A549 (cell line): Measurements from ENCODE around the gene CENPK.

Source experiments
- BHLHE40 ChIP-seq: IDR thresholded peaks from 2 replicates; pipeline ENCODE4 v1.6.1; 2012; ENCODE audit warnings: low read depth, low read length, inconsistent platforms
- EP300 ChIP-seq, 2 experiments: fragments of >200 bp; sonication (Bioruptor Twin); formaldehyde crosslinking; IDR thresholded peaks; 2 replicates in 1 of 2; 3 replicates in 1 of 2; pipeline ENCODE4 v1.6.1; 2016 to 2017
- FOSL2 ChIP-seq, 2 experiments: fragments of 450-650 bp in 1 of 2; fragments of >200 bp in 1 of 2; sonication (Bioruptor Twin) in 1 of 2; formaldehyde crosslinking; IDR thresholded peaks; 2 replicates each; pipeline versions ENCODE4 v1.5.0 to v1.6.1; 2016 to 2020; ENCODE audit warnings: mild to moderate bottlenecking in 1 of 2, moderate library complexity in 1 of 2
- POLR2A ChIP-seq: IDR thresholded peaks from 2 replicates; pipeline ENCODE4 v1.6.1; 2012; ENCODE audit warnings: mild to moderate bottlenecking, low read length
- RAD21 ChIP-seq, 2 experiments: fragments of >200 bp in 1 of 2; sonication (Bioruptor Twin) in 1 of 2; formaldehyde crosslinking in 1 of 2; IDR thresholded peaks in 1 of 2; conservative IDR thresholded peaks in 1 of 2; 2 replicates in 1 of 2; 3 replicates in 1 of 2; pipeline ENCODE4 v1.6.1; 2012 to 2018; ENCODE audit warnings: inconsistent platforms in 1 of 2
- SMC3 ChIP-seq: fragments of >200 bp; sonication (Bioruptor Twin); formaldehyde crosslinking; IDR thresholded peaks from 3 replicates; pipeline ENCODE4 v1.6.1; 2018; ENCODE audit warnings: inconsistent platforms
- ZFP36 ChIP-seq: fragments of 450-650 bp; IDR thresholded peaks from 2 replicates; pipeline ENCODE4 v1.6.1; 2014; ENCODE audit warnings: borderline replicate concordance; ENCODE audit not compliant: partially characterized antibody
- TF ChIP-seq, protein P1 (sequence below): fragments of 450-650 bp; IDR thresholded peaks from 2 replicates; pipeline ENCODE4 v1.6.1; 2014; ENCODE audit warnings: antibody characterized with exemption
- TF ChIP-seq, protein P2 (sequence below): fragments of >200 bp; sonication (Bioruptor Twin); formaldehyde crosslinking; IDR thresholded peaks from 3 replicates; pipeline ENCODE4 v1.5.1; 2016
- TF ChIP-seq, protein P3 (sequence below): fragments of 200-600 bp; sonication (generic); IDR thresholded peaks from 2 replicates; pipeline ENCODE4 v1.6.1; 2016; ENCODE audit warnings: antibody characterized with exemption, mild to moderate bottlenecking, moderate library complexity
- TF ChIP-seq, protein P4 (sequence below): fragments of 150-350 bp; IDR thresholded peaks from 2 replicates; pipeline ENCODE4 v1.6.1; 2014; ENCODE audit warnings: low read depth, mild to moderate bottlenecking, low read length

DNA sequence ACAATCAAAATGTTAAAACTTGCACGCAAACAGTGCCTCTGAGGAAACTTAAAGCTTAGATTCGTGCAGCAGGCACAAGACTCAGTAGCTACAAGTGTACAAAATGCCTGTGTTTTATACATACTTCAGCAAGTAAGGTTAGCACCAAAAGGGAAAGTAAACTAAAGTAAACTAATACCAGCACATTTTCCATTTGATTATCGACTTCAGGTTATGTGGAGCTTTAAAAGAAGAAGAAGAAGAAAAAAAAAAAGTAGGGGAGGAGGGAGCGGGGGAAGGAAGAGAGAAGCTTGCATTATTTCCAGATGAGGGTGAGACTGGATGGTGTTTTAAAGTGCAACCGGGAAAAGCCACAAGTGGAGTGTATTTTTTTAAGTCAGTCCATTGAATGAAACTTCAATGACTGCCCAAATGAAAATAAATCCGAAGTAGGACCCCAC lies 80.7 kb downstream of the CENPK start:
- TF ChIP-seq, protein P1, sequence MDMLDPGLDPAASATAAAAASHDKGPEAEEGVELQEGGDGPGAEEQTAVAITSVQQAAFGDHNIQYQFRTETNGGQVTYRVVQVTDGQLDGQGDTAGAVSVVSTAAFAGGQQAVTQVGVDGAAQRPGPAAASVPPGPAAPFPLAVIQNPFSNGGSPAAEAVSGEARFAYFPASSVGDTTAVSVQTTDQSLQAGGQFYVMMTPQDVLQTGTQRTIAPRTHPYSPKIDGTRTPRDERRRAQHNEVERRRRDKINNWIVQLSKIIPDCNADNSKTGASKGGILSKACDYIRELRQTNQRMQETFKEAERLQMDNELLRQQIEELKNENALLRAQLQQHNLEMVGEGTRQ = no peak
- TF ChIP-seq, protein P2, sequence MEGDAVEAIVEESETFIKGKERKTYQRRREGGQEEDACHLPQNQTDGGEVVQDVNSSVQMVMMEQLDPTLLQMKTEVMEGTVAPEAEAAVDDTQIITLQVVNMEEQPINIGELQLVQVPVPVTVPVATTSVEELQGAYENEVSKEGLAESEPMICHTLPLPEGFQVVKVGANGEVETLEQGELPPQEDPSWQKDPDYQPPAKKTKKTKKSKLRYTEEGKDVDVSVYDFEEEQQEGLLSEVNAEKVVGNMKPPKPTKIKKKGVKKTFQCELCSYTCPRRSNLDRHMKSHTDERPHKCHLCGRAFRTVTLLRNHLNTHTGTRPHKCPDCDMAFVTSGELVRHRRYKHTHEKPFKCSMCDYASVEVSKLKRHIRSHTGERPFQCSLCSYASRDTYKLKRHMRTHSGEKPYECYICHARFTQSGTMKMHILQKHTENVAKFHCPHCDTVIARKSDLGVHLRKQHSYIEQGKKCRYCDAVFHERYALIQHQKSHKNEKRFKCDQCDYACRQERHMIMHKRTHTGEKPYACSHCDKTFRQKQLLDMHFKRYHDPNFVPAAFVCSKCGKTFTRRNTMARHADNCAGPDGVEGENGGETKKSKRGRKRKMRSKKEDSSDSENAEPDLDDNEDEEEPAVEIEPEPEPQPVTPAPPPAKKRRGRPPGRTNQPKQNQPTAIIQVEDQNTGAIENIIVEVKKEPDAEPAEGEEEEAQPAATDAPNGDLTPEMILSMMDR = no peak
- TF ChIP-seq, protein P3, sequence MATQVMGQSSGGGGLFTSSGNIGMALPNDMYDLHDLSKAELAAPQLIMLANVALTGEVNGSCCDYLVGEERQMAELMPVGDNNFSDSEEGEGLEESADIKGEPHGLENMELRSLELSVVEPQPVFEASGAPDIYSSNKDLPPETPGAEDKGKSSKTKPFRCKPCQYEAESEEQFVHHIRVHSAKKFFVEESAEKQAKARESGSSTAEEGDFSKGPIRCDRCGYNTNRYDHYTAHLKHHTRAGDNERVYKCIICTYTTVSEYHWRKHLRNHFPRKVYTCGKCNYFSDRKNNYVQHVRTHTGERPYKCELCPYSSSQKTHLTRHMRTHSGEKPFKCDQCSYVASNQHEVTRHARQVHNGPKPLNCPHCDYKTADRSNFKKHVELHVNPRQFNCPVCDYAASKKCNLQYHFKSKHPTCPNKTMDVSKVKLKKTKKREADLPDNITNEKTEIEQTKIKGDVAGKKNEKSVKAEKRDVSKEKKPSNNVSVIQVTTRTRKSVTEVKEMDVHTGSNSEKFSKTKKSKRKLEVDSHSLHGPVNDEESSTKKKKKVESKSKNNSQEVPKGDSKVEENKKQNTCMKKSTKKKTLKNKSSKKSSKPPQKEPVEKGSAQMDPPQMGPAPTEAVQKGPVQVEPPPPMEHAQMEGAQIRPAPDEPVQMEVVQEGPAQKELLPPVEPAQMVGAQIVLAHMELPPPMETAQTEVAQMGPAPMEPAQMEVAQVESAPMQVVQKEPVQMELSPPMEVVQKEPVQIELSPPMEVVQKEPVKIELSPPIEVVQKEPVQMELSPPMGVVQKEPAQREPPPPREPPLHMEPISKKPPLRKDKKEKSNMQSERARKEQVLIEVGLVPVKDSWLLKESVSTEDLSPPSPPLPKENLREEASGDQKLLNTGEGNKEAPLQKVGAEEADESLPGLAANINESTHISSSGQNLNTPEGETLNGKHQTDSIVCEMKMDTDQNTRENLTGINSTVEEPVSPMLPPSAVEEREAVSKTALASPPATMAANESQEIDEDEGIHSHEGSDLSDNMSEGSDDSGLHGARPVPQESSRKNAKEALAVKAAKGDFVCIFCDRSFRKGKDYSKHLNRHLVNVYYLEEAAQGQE = no peak
- TF ChIP-seq, protein P4, sequence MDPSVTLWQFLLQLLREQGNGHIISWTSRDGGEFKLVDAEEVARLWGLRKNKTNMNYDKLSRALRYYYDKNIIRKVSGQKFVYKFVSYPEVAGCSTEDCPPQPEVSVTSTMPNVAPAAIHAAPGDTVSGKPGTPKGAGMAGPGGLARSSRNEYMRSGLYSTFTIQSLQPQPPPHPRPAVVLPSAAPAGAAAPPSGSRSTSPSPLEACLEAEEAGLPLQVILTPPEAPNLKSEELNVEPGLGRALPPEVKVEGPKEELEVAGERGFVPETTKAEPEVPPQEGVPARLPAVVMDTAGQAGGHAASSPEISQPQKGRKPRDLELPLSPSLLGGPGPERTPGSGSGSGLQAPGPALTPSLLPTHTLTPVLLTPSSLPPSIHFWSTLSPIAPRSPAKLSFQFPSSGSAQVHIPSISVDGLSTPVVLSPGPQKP = no peak
- TF ChIP-seq POLR2A = no peak
- TF ChIP-seq FOSL2 (IDR thresholded peaks at IDR 0.05) = no peak
- TF ChIP-seq FOSL2 (CRISPR knock-in tag; IDR thresholded peaks at IDR 0.05) = no peak
- no peak for TF ChIP-seq RAD21 (conservative IDR thresholded peaks at IDR 0.05 in 1 of 2, IDR thresholded peaks at IDR 0.05 in 1 of 2)
- no peak for TF ChIP-seq SMC3
- no peak for TF ChIP-seq EP300 (IDR thresholded peaks at IDR 0.05)
- no peak for TF ChIP-seq BHLHE40
- no peak for TF ChIP-seq ZFP36
